GM21528 (cell line): ENCODE measurements around the gene CPB2.

ENCODE experiments used
- ATAC-seq: cut with Tn5 transposase; IDR thresholded peaks from one replicate; pipeline ENCODE4 v1.9.1; 2021; ENCODE audit warnings: mild to moderate bottlenecking, moderate library complexity; ENCODE audit not compliant: unreplicated experiment, low FRiP score

CPB2 gene

GRCh38 chr13:46006688-46007452, 98.0 kb downstream of the CPB2 start:
- no peak for ATAC-seq

GRCh38 chr13:46004491-46004890, 100.3 kb downstream of the CPB2 start:
- ATAC-seq, result no peak
